ENCODE data around the gene CENPL. TPM values are rescaled to one million over a fixed set of nuclear protein-coding genes. Genes with fewer than 3 reads are reported as not detected.

Gene CENPL
- total and polyA plus RNA-seq, 9 of the 15 experiments (the other 6 are each of a cell fraction or from before 2014, with no cell fraction given), result 33.0 to 52.7 (median 39.7) TPM

DNA sequence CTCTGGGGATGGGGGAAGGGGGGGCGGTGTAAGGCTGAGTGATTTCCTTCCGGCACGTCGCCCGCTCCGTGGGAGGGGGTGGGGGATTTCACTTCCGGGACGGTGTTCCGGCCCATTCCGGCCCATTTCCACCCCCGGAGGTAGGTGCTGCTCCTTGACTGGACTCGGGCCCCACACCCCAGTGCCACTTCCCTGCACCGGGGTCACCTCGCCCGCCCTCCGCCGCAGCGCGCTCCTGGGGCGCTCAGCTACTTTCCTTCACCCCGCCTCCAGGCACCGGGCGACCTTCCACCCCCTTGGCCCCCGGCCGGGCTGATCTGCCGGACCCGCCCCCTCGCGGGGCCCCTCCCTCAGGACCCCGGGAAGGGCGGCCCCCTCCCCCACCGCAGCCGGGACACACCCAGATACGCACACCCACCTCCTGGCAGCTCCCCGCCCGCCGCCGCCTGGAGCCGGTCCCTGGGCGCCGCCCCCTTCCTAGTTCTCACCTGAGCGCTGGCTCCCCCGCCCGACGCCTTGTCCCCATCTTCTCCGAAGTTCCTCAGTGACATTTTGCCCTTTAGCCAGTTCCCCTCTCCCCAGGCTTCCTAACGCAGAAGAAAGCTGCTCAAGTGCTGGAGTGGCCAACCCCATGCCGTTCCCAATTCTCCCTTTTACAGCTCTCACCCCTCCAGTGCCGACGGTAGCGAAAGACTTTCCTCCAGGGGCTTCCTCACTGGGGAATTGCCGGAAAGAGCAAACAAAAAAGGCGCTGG is 43.8 kb upstream of the CENPL start, which contains the start of gene ZBTB37 (continued):
- TF ChIP-seq, protein P1, sequence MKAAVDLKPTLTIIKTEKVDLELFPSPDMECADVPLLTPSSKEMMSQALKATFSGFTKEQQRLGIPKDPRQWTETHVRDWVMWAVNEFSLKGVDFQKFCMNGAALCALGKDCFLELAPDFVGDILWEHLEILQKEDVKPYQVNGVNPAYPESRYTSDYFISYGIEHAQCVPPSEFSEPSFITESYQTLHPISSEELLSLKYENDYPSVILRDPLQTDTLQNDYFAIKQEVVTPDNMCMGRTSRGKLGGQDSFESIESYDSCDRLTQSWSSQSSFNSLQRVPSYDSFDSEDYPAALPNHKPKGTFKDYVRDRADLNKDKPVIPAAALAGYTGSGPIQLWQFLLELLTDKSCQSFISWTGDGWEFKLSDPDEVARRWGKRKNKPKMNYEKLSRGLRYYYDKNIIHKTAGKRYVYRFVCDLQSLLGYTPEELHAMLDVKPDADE (conservative IDR thresholded peaks at IDR 0.05; ENCODE audit: control insufficient read depth, low read depth, low read length), result no peak; the same call in 1 of the 2 replicates
- TF ChIP-seq DMBX1 (CRISPR knock-in tag; IDR thresholded peaks at IDR 0.05; ENCODE audit: borderline replicate concordance) (peak; percentile 17; the same call in 1 of the 2 replicates), ZFX (CRISPR knock-in tag; IDR thresholded peaks at IDR 0.05) (peak; percentile 62; the same call in 1 of the 2 replicates), ZNF311 (CRISPR knock-in tag; IDR thresholded peaks at IDR 0.05) (no peak), BMI1 (IDR thresholded peaks at IDR 0.05; ENCODE audit: low read length) (no peak), FOXA3 (CRISPR knock-in tag; conservative IDR thresholded peaks at IDR 0.05 in 1 of 2, IDR thresholded peaks at IDR 0.05 in 1 of 2) (peak in 1 of 2 experiments; percentile 33; a peak in 1 of 4 replicates), MAZ (CRISPR knock-in tag; conservative IDR thresholded peaks at IDR 0.05 in 1 of 2, IDR thresholded peaks at IDR 0.05 in 1 of 2) (peak; percentile 99), ETV5 (CRISPR knock-in tag; IDR thresholded peaks at IDR 0.05; ENCODE audit: low read depth) (peak; percentile 94), TOE1 (IDR thresholded peaks at IDR 0.05; ENCODE audit: borderline replicate concordance) (0 out of 2 replicates have a peak, but pooled peaks have one; percentile 71), TOE1 (CRISPR knock-in tag; IDR thresholded peaks at IDR 0.05; ENCODE audit: borderline replicate concordance, low read depth) (no peak), ELF4 (CRISPR knock-in tag; IDR thresholded peaks at IDR 0.05) (0 out of 2 replicates have a peak, but pooled peaks have one; percentile 21), ZNF75A (CRISPR knock-in tag; IDR thresholded peaks at IDR 0.05) (no peak), ZBTB7A (IDR thresholded peaks at IDR 0.05; ENCODE audit: borderline replicate concordance, control insufficient read depth, low read depth, low read length) (peak; percentile 99), ETS2 (tag; IDR thresholded peaks at IDR 0.05; ENCODE audit: borderline replicate concordance, poor library complexity, severe bottlenecking) (no peak), STAT5A (IDR thresholded peaks at IDR 0.05; ENCODE audit: borderline replicate concordance, low read length) (no peak; the same call in 1 of the 2 replicates), RUNX1 (IDR thresholded peaks at IDR 0.05; ENCODE audit: low read depth) (no peak)
- TF ChIP-seq, protein P2, sequence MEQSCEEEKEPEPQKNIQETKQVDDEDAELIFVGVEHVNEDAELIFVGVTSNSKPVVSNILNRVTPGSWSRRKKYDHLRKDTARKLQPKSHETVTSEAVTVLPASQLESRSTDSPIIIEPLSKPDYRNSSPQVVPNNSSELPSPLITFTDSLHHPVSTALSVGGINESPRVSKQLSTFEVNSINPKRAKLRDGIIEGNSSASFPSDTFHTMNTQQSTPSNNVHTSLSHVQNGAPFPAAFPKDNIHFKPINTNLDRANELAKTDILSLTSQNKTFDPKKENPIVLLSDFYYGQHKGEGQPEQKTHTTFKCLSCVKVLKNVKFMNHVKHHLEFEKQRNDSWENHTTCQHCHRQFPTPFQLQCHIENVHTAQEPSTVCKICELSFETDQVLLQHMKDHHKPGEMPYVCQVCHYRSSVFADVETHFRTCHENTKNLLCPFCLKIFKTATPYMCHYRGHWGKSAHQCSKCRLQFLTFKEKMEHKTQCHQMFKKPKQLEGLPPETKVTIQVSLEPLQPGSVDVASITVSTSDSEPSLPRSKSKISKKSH (CRISPR knock-in tag; IDR thresholded peaks at IDR 0.05), result no peak
- TF ChIP-seq, protein P3, sequence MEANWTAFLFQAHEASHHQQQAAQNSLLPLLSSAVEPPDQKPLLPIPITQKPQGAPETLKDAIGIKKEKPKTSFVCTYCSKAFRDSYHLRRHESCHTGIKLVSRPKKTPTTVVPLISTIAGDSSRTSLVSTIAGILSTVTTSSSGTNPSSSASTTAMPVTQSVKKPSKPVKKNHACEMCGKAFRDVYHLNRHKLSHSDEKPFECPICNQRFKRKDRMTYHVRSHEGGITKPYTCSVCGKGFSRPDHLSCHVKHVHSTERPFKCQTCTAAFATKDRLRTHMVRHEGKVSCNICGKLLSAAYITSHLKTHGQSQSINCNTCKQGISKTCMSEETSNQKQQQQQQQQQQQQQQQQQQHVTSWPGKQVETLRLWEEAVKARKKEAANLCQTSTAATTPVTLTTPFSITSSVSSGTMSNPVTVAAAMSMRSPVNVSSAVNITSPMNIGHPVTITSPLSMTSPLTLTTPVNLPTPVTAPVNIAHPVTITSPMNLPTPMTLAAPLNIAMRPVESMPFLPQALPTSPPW (CRISPR knock-in tag; IDR thresholded peaks at IDR 0.05), result peak; percentile 99
- TF ChIP-seq, protein P4, sequence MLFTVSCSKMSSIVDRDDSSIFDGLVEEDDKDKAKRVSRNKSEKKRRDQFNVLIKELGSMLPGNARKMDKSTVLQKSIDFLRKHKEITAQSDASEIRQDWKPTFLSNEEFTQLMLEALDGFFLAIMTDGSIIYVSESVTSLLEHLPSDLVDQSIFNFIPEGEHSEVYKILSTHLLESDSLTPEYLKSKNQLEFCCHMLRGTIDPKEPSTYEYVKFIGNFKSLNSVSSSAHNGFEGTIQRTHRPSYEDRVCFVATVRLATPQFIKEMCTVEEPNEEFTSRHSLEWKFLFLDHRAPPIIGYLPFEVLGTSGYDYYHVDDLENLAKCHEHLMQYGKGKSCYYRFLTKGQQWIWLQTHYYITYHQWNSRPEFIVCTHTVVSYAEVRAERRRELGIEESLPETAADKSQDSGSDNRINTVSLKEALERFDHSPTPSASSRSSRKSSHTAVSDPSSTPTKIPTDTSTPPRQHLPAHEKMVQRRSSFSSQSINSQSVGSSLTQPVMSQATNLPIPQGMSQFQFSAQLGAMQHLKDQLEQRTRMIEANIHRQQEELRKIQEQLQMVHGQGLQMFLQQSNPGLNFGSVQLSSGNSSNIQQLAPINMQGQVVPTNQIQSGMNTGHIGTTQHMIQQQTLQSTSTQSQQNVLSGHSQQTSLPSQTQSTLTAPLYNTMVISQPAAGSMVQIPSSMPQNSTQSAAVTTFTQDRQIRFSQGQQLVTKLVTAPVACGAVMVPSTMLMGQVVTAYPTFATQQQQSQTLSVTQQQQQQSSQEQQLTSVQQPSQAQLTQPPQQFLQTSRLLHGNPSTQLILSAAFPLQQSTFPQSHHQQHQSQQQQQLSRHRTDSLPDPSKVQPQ (CRISPR knock-in tag; IDR thresholded peaks at IDR 0.05; ENCODE audit: borderline replicate concordance), result no peak
